Raji (cell line): Measurements from ENCODE around the gene DEPDC4.

ENCODE experiments used
- POLR2A ChIP-seq: IDR thresholded peaks from 2 replicates; pipeline ENCODE4 v1.6.1; 2011; ENCODE audit warnings: low read depth, low read length, control low read depth; ENCODE audit not compliant: insufficient read depth

Gene DEPDC4

GRCh38 chr12:100265732-100266584 is 921 bp downstream of the DEPDC4 start:
- TF ChIP-seq POLR2A, result no peak

DNA sequence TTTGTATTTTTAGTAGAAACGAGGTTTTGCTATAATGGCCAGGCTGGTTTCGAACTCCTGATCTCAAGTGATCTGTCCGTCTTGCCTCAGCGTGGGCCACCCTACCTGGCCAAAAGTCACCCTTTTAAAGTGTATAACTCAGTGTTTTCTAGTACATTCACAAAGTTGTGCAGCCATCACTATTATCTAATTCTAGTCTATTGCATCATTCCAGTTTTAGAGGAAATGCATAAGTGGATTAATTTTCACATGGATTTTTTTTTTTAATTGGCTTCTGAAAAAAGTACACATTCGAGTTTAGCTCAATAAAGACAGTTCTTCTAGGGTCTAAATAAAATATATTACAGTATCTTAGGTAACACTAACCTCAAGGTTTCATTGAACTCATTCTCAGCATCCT is 3.7 kb downstream of the DEPDC4 start:
- TF ChIP-seq POLR2A, result no peak

DNA sequence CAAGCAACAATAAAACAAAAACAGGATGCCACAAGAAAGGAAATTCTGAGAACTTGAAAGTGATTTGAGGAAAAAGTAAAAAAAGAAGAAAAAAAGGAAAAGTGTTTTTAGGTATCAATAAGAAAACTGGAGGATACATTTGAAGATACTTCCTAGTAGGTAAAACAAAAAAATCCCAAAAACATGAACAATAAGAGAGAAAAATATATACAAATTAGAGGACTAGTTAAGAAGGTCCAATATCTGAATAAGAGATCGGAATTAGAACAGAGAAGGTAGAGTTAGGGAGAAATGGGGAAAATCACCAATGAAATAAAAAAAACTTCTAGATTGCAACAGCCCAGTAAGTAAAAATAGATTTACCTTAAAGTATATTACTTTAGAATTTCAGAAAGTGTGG is 8.8 kb downstream of the DEPDC4 start:
- no peak for TF ChIP-seq POLR2A

DNA sequence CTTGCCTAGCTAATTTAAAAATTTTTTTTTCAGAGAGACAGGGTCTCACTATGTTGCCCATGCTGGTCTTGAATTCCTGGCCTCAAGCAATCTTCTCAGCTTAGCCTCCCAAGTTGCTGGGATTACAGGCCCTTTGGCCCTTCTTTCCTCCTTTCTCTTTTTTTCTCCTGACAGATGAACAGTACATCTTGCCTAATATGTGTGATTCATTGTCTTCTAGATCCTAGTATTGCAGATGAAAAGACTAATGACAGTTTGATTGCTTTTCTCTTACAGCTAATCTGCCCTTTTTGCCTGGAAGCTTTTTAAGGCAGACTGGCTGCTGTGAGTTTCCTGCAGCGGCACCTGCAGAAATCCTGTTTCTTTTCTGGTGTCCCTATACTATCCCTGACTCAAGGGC is 12.0 kb downstream of the DEPDC4 start:
- TF ChIP-seq POLR2A, result no peak

DNA sequence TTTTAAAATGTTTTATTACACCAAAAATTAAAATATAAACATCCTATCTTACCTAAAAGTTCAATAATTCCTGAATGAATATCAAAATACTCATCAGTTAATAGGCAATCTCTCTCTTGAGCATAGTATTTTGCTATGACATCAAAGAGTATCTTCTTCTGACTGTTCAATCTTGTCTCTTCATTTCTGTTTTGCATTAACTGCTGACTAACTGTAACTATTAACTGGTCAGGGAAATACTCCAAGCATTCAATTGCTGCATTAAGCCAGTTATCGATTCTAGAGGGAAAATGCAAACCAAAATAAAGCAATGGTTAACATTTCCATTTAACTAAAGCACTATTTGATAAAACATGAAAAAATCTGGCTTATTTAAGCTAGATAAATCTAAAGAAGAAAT is 13.4 kb downstream of the DEPDC4 start:
- TF ChIP-seq POLR2A, result no peak

GRCh38 chr12:100251917-100252316 is 15.0 kb downstream of the DEPDC4 start:
- no peak for TF ChIP-seq POLR2A

- no peak for TF ChIP-seq POLR2A
These were observed 16.9 kb downstream of the DEPDC4 start for GRCh38 chr12:100249941-100250340.

DNA sequence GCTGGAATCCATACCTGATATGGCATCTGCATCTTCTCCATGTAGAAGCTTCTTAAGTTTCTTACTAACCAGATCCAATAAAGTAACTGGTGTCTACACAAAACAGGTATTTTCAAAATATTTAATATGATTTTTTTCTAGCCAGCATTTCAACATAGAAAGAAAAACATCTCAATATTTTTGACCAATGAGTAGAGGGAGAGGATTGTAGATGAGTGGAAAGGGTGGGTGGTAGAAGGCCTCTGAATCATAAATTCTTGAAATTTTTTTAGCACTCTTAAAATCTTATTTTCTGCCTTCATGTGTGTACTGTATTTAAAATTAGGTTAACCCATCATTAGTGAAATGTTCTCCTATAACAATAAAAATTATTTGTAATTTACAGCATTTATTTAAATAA is 18.0 kb downstream of the DEPDC4 start:
- TF ChIP-seq POLR2A, result no peak

- TF ChIP-seq POLR2A, result no peak
These were observed 19.1 kb downstream of the DEPDC4 start for GRCh38 chr12:100247765-100248164.

DNA sequence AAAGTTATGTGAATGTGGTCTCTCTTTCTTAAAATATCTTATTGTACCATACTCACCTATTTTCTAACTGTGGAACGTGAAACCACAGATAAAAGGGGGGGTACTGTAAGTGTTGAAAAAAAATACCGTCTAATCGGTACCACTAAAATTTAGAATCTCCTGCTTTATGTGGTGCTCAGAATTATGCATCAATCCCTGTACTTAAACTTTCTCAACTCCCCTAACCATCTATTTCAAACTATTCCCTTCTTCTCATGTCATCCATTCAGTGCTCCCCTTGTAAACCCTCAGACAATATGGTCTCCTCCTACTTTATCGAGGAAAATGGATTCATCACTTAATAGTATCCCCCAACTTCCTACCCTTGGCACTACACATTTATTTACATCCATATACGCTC is 23.7 kb downstream of the DEPDC4 start:
- no peak for TF ChIP-seq POLR2A

DNA sequence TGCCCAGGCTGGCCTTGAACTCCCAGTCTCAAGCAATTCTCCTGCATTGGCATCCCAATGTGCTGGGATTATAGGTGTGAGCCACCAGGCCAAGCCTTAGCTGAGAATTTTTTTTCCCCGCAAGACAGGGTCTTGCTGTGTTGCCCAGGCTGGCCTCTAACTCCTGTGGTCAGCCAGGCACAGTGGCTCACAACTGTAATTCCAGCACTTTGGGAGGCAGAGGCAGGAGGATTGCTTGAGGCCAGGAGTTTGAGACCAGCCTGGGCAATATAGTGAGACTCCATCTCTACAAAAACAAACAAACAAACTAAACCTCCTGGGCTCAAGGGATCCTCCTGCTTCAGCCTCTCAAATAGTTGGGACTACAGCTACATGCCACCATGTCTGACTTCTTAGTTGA is 27.3 kb downstream of the DEPDC4 start:
- no peak for TF ChIP-seq POLR2A

DNA sequence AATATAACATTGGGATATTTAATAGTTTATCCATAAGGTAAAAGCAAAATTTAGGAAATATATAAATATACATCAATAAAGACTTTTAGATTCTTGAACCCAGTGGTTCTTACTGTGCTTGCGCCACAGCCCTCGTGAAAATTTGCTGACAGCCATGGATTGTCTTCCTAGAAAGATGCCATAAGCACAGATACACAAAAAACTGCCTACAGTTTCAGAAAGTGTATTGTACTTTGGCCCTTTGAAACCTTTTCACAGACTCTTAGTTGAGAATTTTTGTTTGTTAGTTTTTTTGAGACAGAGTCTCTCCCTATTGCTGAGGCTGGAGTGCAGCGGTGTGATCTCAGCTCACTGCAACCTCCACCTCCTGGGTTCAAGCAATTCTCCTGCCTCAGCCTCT is 28.1 kb downstream of the DEPDC4 start:
- no peak for TF ChIP-seq POLR2A

DNA sequence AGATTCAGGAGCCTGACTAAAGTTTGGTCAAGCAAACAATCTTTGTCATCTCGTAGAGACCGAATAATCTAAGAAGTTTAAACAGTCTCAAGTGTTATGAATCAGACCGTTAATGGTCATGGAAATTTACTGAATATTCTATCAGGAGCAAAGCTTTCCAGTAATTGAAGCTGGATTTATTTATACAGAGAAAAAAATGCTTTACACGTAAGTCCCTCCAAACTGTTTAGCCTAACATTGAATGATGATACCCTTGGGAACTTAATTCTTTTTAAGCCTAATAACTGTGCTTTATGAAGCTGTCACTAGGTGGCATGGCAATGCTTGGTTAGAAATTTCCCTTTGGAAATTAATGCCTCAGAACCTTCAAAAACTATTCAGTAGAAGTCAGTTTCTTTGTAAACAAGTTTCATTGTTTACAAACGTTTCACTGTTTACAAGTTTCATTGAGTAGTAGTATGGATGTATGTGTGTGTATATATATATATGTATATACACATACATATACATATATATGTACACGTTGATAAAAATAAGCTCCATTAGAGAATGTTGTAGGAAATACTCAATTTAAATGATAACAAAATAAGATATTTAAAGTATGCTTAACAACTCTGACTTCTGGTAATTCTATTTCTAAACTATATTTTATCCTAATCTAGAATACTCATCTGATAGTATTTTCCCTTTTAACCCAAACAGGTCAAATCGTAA is 32.1 kb downstream of the DEPDC4 start:
- TF ChIP-seq POLR2A, result no peak

- TF ChIP-seq POLR2A, result no peak
These were observed 32.7 kb downstream of the DEPDC4 start for GRCh38 chr12:100234166-100234565.

DNA sequence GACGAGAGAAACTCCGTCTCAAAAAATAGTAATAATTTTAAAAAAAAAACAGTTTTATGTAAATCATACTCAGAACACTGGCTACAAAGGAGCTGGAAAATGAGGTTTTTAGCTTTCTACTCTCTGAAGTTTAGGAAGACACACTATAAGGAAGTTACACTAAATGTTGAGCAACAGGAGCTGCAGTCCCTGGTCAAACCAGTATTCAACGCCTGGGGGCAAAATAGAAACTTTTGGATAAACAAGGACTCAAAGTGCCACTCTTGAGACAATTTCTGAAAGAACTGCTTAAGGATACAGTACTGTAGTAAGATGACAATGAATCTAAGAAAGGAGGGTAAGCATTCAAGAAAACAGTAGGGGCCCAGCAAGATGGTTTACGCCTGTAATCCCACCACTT is 37.0 kb downstream of the DEPDC4 start:
- TF ChIP-seq POLR2A, result no peak

DNA sequence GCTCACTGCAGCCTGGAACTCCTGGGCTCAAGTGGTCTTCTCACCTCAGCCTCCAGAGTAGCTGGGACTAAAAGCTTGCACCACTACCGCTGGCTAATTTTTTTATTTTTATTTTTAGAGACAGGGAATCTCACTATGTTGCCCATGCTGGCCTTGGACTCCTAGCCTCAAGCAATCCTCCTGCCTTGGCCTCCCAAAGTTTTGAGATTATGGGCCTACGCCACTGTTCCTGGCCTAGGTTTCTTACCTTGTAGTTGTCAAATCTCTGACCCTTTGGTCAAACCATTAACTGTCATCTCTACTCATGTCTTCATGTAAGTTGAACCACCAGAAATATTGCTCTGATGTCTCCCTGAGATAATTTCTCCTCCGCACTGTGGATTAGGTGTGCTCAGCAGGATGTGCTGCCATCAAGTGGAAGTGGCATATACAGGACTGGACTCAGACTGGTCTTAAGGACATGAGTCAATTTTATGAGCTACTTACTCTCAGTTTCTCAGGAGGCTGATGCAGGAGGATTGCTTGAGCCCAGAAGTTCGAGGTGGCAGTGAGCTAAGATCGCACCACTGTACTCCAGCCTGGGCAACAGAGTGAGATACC is 37.7 kb downstream of the DEPDC4 start:
- TF ChIP-seq POLR2A, result no peak

GRCh38 chr12:100225491-100225890 is 41.4 kb downstream of the DEPDC4 start:
- no peak for TF ChIP-seq POLR2A

DNA sequence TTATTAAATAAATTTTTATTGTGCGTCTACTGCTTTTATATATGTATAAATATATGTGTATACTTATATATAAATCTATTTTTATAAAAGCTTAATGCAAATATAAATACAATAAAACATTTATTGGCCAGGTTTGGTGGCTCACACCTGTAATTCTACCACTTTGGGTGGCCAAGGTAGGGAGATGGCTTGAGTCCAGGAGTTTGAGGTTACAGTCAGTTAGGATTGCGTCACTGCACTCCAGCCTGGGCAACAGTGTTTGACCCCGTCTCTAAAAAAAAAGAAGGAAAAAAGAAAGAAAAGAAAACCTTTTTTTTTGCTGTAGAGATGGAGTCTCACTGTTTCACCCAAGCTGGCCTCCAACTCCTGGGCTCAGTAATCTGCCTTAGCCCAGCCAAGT is 45.4 kb downstream of the DEPDC4 start:
- TF ChIP-seq POLR2A, result no peak
